ENCODE results near the gene HERPUD2.
"Not testable (repeated sequence)": the region's sequence is repeated elsewhere in the genome, so short reads cannot be mapped to it uniquely, and the experiment has no call there.

The HERPUD2 gene

GRCh38 chr7:35681231-35682029, 13.5 kb downstream of the HERPUD2 start:
- Mint-ChIP-seq H3K36me3 (peaks cover 25% of the 10 kb centered on the region), H3K9me3 (no peaks in the 10 kb centered on the region), H3K4me3 (no peak overlapping the region), H3K4me1 (peaks cover 41% of the 10 kb centered on the region), H3K27me3 (no peaks in the 10 kb centered on the region), H3K27ac (no peak overlapping the region)
- no peak for DNase-seq (ENCODE audit: low spot score in 2 of 2)
- peak; percentile 78 for ATAC-seq (ENCODE audit: low read depth)

GRCh38 chr7:35680403-35681013, 14.4 kb downstream of the HERPUD2 start:
- Mint-ChIP-seq H3K4me3 (no peak overlapping the region), H3K9me3 (no peaks in the 10 kb centered on the region), H3K36me3 (peaks cover 25% of the 10 kb centered on the region), H3K27me3 (no peaks in the 10 kb centered on the region), H3K27ac (peak overlapping the region; percentile 12), H3K4me1 (peaks cover 41% of the 10 kb centered on the region)
- ATAC-seq (ENCODE audit: low read depth) (no peak), DNase-seq (ENCODE audit: low spot score in 2 of 2) (no peak)

GRCh38 chr7:35677582-35678356, 17.2 kb downstream of the HERPUD2 start:
- H3K4me1 Mint-ChIP-seq, result peaks cover 32% of the 10 kb centered on the region
- peaks cover 11% of the 10 kb centered on the region for H3K36me3 Mint-ChIP-seq
- no peaks in the 10 kb centered on the region for H3K27me3 Mint-ChIP-seq
- H3K27ac Mint-ChIP-seq, result no peak overlapping the region
- ATAC-seq (ENCODE audit: low read depth) (no peak), DNase-seq (ENCODE audit: low spot score in 2 of 2) (no peak)
- no peaks in the 10 kb centered on the region for H3K9me3 Mint-ChIP-seq
- H3K4me3 Mint-ChIP-seq, result no peak overlapping the region

- H3K27ac Mint-ChIP-seq, result peak overlapping the region; percentile 45
- H3K27me3 Mint-ChIP-seq, result no peaks in the 10 kb centered on the region
- H3K4me3 Mint-ChIP-seq, result no peak overlapping the region
- ATAC-seq (ENCODE audit: low read depth), result no peak
- H3K36me3 Mint-ChIP-seq, result peaks cover 10% of the 10 kb centered on the region
- no peak for DNase-seq (ENCODE audit: low spot score in 2 of 2)
- H3K4me1 Mint-ChIP-seq, result peaks cover 23% of the 10 kb centered on the region
- H3K9me3 Mint-ChIP-seq, result no peaks in the 10 kb centered on the region
These were observed 18.7 kb downstream of the HERPUD2 start for GRCh38 chr7:35676211-35676610.

- Mint-ChIP-seq H3K9me3 (no peaks in the 10 kb centered on the region), H3K27ac (peak overlapping the region; percentile 8), H3K27me3 (no peaks in the 10 kb centered on the region), H3K4me1 (peaks cover 5% of the 10 kb centered on the region), H3K4me3 (no peak overlapping the region), H3K36me3 (peaks cover 29% of the 10 kb centered on the region)
- no peak for ATAC-seq (ENCODE audit: low read depth)
- DNase-seq (ENCODE audit: low spot score in 2 of 2), result no peak
These were observed 23.9 kb downstream of the HERPUD2 start for GRCh38 chr7:35670856-35671569.

GRCh38 chr7:35660411-35660810, 34.5 kb downstream of the HERPUD2 start:
- H3K36me3 Mint-ChIP-seq, result peaks cover 48% of the 10 kb centered on the region
- not testable (repeated sequence) for H3K9me3 Mint-ChIP-seq; DNase-seq (ENCODE audit: low spot score in 2 of 2); H3K4me3 Mint-ChIP-seq; ATAC-seq (ENCODE audit: low read depth); H3K27me3 Mint-ChIP-seq; H3K27ac Mint-ChIP-seq
- peaks cover 30% of the 10 kb centered on the region for H3K4me1 Mint-ChIP-seq

- H3K27ac Mint-ChIP-seq, result peak overlapping the region; percentile 90
- no peaks in the 10 kb centered on the region for H3K27me3 Mint-ChIP-seq
- peaks cover 9% of the 10 kb centered on the region for H3K9me3 Mint-ChIP-seq
- no peak overlapping the region for H3K4me3 Mint-ChIP-seq
- H3K36me3 Mint-ChIP-seq, result peaks cover 48% of the 10 kb centered on the region
- ATAC-seq (ENCODE audit: low read depth) (no peak), DNase-seq (ENCODE audit: low spot score in 2 of 2) (no peak)
- H3K4me1 Mint-ChIP-seq, result peaks cover 39% of the 10 kb centered on the region
These were observed 36.2 kb downstream of the HERPUD2 start for GRCh38 chr7:35658606-35659201.

GRCh38 chr7:35657125-35657524, 37.8 kb downstream of the HERPUD2 start:
- Mint-ChIP-seq H3K4me3 (no peak overlapping the region), H3K9me3 (peaks cover 13% of the 10 kb centered on the region), H3K4me1 (peaks cover 45% of the 10 kb centered on the region), H3K27ac (peak overlapping the region; percentile 35), H3K27me3 (no peaks in the 10 kb centered on the region), H3K36me3 (peaks cover 59% of the 10 kb centered on the region)
- ATAC-seq (ENCODE audit: low read depth), result no peak
- DNase-seq (ENCODE audit: low spot score in 2 of 2), result no peak

- H3K27ac Mint-ChIP-seq; H3K27me3 Mint-ChIP-seq; H3K4me3 Mint-ChIP-seq; DNase-seq (ENCODE audit: low spot score in 2 of 2); ATAC-seq (ENCODE audit: low read depth): not testable (repeated sequence)
- peaks cover 57% of the 10 kb centered on the region for H3K36me3 Mint-ChIP-seq
- peaks cover 14% of the 10 kb centered on the region for H3K9me3 Mint-ChIP-seq
- H3K4me1 Mint-ChIP-seq, result peaks cover 48% of the 10 kb centered on the region
These were observed 40.4 kb downstream of the HERPUD2 start for GRCh38 chr7:35654558-35654957.

- Mint-ChIP-seq H3K27ac (peak overlapping the region; percentile 82), H3K36me3 (peaks cover 55% of the 10 kb centered on the region), H3K27me3 (no peaks in the 10 kb centered on the region), H3K4me3 (peak overlapping the region; percentile 28), H3K9me3 (peaks cover 14% of the 10 kb centered on the region), H3K4me1 (peaks cover 48% of the 10 kb centered on the region)
- no peak for DNase-seq (ENCODE audit: low spot score in 2 of 2)
- peak; percentile 31 for ATAC-seq (ENCODE audit: low read depth)
These were observed 42.8 kb downstream of the HERPUD2 start for GRCh38 chr7:35652124-35652523.

- H3K36me3 Mint-ChIP-seq, result peaks cover 46% of the 10 kb centered on the region
- no peaks in the 10 kb centered on the region for H3K27me3 Mint-ChIP-seq
- H3K27ac Mint-ChIP-seq, result no peak overlapping the region
- no peak for DNase-seq (ENCODE audit: low spot score in 2 of 2)
- H3K4me1 Mint-ChIP-seq, result peaks cover 48% of the 10 kb centered on the region
- no peak overlapping the region for H3K4me3 Mint-ChIP-seq
- ATAC-seq (ENCODE audit: low read depth), result no peak
- peaks cover 12% of the 10 kb centered on the region for H3K9me3 Mint-ChIP-seq
These were observed 44.2 kb downstream of the HERPUD2 start for GRCh38 chr7:35650751-35651150.

- peaks cover 8% of the 10 kb centered on the region for H3K9me3 Mint-ChIP-seq
- H3K4me3 Mint-ChIP-seq, result no peak overlapping the region
- ATAC-seq (ENCODE audit: low read depth), result no peak
- peaks cover 45% of the 10 kb centered on the region for H3K4me1 Mint-ChIP-seq
- no peaks in the 10 kb centered on the region for H3K27me3 Mint-ChIP-seq
- DNase-seq (ENCODE audit: low spot score in 2 of 2), result no peak
- no peak overlapping the region for H3K27ac Mint-ChIP-seq
- peaks cover 37% of the 10 kb centered on the region for H3K36me3 Mint-ChIP-seq
These were observed 45.2 kb downstream of the HERPUD2 start for GRCh38 chr7:35649711-35650110.

GRCh38 chr7:35648367-35648766, 46.6 kb downstream of the HERPUD2 start:
- H3K4me3 Mint-ChIP-seq, result no peak overlapping the region
- DNase-seq (ENCODE audit: low spot score in 2 of 2) (no peak), ATAC-seq (ENCODE audit: low read depth) (no peak)
- no peak overlapping the region for H3K27ac Mint-ChIP-seq
- H3K9me3 Mint-ChIP-seq, result peaks cover 6% of the 10 kb centered on the region
- peaks cover 41% of the 10 kb centered on the region for H3K4me1 Mint-ChIP-seq
- H3K27me3 Mint-ChIP-seq, result no peaks in the 10 kb centered on the region
- peaks cover 29% of the 10 kb centered on the region for H3K36me3 Mint-ChIP-seq

Data from memory B cell (primary cell).